Duodenal mucosa (tissue), 2 donors: ENCODE measurements around the gene PSMD11.
"Not testable (repeated sequence)": the region's sequence is repeated elsewhere in the genome, so short reads cannot be mapped to it uniquely, and the experiment has no call there.

ENCODE experiments used
- H3K27ac ChIP-seq: one replicate; pipeline ENCODE4 v1.7.0; 2013; ENCODE audit warnings: low read depth, low read length
- H3K27me3 ChIP-seq, 2 donors: one replicate each; pipeline ENCODE4 v1.7.0; 2013; ENCODE audit warnings: low read length in 2 of 2, control low read depth in 1 of 2; ENCODE audit not compliant: insufficient read depth in 2 of 2, control insufficient read depth in 1 of 2
- H3K36me3 ChIP-seq, 2 donors: one replicate each; pipeline ENCODE4 v1.7.0; 2013; ENCODE audit warnings: low read length in 2 of 2, control low read depth in 1 of 2; ENCODE audit not compliant: insufficient read depth in 2 of 2, control insufficient read depth in 1 of 2
- H3K4me1 ChIP-seq, 2 donors: one replicate each; pipeline ENCODE4 v1.7.0; 2013; ENCODE audit warnings: low read length in 2 of 2, control low read depth in 1 of 2; ENCODE audit not compliant: insufficient read depth in 2 of 2, control insufficient read depth in 1 of 2
- H3K4me3 ChIP-seq, 2 donors: one replicate each; pipeline ENCODE4 v1.7.0; 2013; ENCODE audit warnings: low read length in 2 of 2, low read depth in 1 of 2
- H3K9ac ChIP-seq, 2 donors: one replicate each; pipeline ENCODE4 v1.7.0; 2013; ENCODE audit warnings: low read length in 2 of 2, low read depth in 1 of 2
- H3K9me3 ChIP-seq, 2 donors: one replicate each; pipeline ENCODE4 v1.7.0; 2013; ENCODE audit warnings: low read length in 2 of 2, control low read depth in 1 of 2; ENCODE audit not compliant: control insufficient read depth in 1 of 2

PSMD11 gene

GRCh38 chr17:32445497-32445896, 1.2 kb downstream of the PSMD11 start:
- Histone ChIP-seq H3K36me3 (peaks cover 5 to 24% of the 10 kb centered on the region in 2 donors), H3K27ac (no peak overlapping the region), H3K27me3 (no peaks in the 10 kb centered on the region), H3K4me1 (peaks cover 24 to 25% of the 10 kb centered on the region in 2 donors), H3K9ac (peak overlapping the region; percentile 78 to 88), H3K9me3 (no peaks in the 10 kb centered on the region), H3K4me3 (peak overlapping the region; percentile 86 to 96)

GRCh38 chr17:32445971-32446370, 1.7 kb downstream of the PSMD11 start:
- H3K4me1 ChIP-seq: peaks cover 24 to 25% of the 10 kb centered on the region in 2 donors
- no peaks in the 10 kb centered on the region for H3K9me3 ChIP-seq
- H3K27ac ChIP-seq: no peak overlapping the region
- H3K4me3 ChIP-seq: peak overlapping the region; percentile 86 to 96
- peaks cover 5 to 24% of the 10 kb centered on the region in 2 donors for H3K36me3 ChIP-seq
- no peaks in the 10 kb centered on the region for H3K27me3 ChIP-seq
- no peak overlapping the region for H3K9ac ChIP-seq

GRCh38 chr17:32446949-32447348, 2.6 kb downstream of the PSMD11 start:
- no peak overlapping the region for H3K9ac ChIP-seq
- H3K36me3 ChIP-seq: peaks cover 5 to 24% of the 10 kb centered on the region in 2 donors
- no peaks in the 10 kb centered on the region for H3K9me3 ChIP-seq
- no peak overlapping the region for H3K27ac ChIP-seq
- no peaks in the 10 kb centered on the region for H3K27me3 ChIP-seq
- H3K4me1 ChIP-seq: peaks cover 24 to 25% of the 10 kb centered on the region in 2 donors
- H3K4me3 ChIP-seq: no peak overlapping the region

- Histone ChIP-seq H3K27me3 (no peaks in the 10 kb centered on the region), H3K4me3 (no peak overlapping the region), H3K36me3 (peaks cover 20 to 47% of the 10 kb centered on the region in 2 donors), H3K9ac (no peak overlapping the region), H3K4me1 (peaks cover 24 to 25% of the 10 kb centered on the region in 2 donors), H3K9me3 (no peaks in the 10 kb centered on the region), H3K27ac (no peak overlapping the region)
Observed at GRCh38 chr17:32449963-32450362, 5.7 kb downstream of the PSMD11 start.

GRCh38 chr17:32450379-32450778, 6.1 kb downstream of the PSMD11 start:
- H3K4me3 ChIP-seq, H3K9ac ChIP-seq, H3K9me3 ChIP-seq, H3K27ac ChIP-seq, H3K27me3 ChIP-seq: not testable (repeated sequence)
- Histone ChIP-seq H3K4me1 (peaks cover 21 to 22% of the 10 kb centered on the region in 2 donors), H3K36me3 (peaks cover 24 to 51% of the 10 kb centered on the region in 2 donors)

GRCh38 chr17:32451879-32452278, 7.6 kb downstream of the PSMD11 start:
- H3K27me3 ChIP-seq: no peaks in the 10 kb centered on the region
- no peaks in the 10 kb centered on the region for H3K9me3 ChIP-seq
- no peak overlapping the region for H3K9ac ChIP-seq
- H3K27ac ChIP-seq: no peak overlapping the region
- H3K36me3 ChIP-seq: peaks cover 26 to 59% of the 10 kb centered on the region in 2 donors
- H3K4me1 ChIP-seq: peaks cover 7 to 8% of the 10 kb centered on the region in 2 donors
- H3K4me3 ChIP-seq: no peak overlapping the region

- peaks cover 26 to 63% of the 10 kb centered on the region in 2 donors for H3K36me3 ChIP-seq
- no peaks in the 10 kb centered on the region for H3K27me3 ChIP-seq
- H3K9ac ChIP-seq: no peak overlapping the region
- no peaks in the 10 kb centered on the region for H3K9me3 ChIP-seq
- H3K4me1 ChIP-seq: peaks cover 3% of the 10 kb centered on the region in 2 donors
- no peak overlapping the region for H3K4me3 ChIP-seq
- no peak overlapping the region for H3K27ac ChIP-seq
Observed at GRCh38 chr17:32452281-32452680, 8.0 kb downstream of the PSMD11 start.

GRCh38 chr17:32453370-32453769, 9.1 kb downstream of the PSMD11 start:
- H3K9ac ChIP-seq: no peak overlapping the region
- peaks cover 30 to 63% of the 10 kb centered on the region in 2 donors for H3K36me3 ChIP-seq
- H3K4me3 ChIP-seq: no peak overlapping the region
- H3K4me1 ChIP-seq: no peaks in the 10 kb centered on the region
- no peaks in the 10 kb centered on the region for H3K9me3 ChIP-seq
- no peaks in the 10 kb centered on the region for H3K27me3 ChIP-seq
- no peak overlapping the region for H3K27ac ChIP-seq

GRCh38 chr17:32458371-32458770, 14.1 kb downstream of the PSMD11 start:
- Histone ChIP-seq H3K9me3 (no peaks in the 10 kb centered on the region), H3K4me3 (no peak overlapping the region), H3K4me1 (no peaks in the 10 kb centered on the region), H3K9ac (no peak overlapping the region), H3K27me3 (no peaks in the 10 kb centered on the region), H3K36me3 (peaks cover 30 to 68% of the 10 kb centered on the region in 2 donors), H3K27ac (no peak overlapping the region)

- Histone ChIP-seq H3K36me3 (peaks cover 27 to 66% of the 10 kb centered on the region in 2 donors), H3K4me1 (peaks cover 0 to 10% of the 10 kb centered on the region in 2 donors), H3K9me3 (no peaks in the 10 kb centered on the region), H3K27me3 (no peaks in the 10 kb centered on the region), H3K9ac (no peak overlapping the region), H3K27ac (no peak overlapping the region), H3K4me3 (no peak overlapping the region)
Observed at GRCh38 chr17:32460054-32460453, 15.7 kb downstream of the PSMD11 start.

GRCh38 chr17:32461498-32461852, 17.2 kb downstream of the PSMD11 start:
- Histone ChIP-seq H3K9me3 (no peaks in the 10 kb centered on the region), H3K36me3 (peaks cover 25 to 67% of the 10 kb centered on the region in 2 donors), H3K27ac (no peak overlapping the region), H3K27me3 (no peaks in the 10 kb centered on the region), H3K4me1 (peaks cover 0 to 10% of the 10 kb centered on the region in 2 donors), H3K9ac (no peak overlapping the region), H3K4me3 (no peak overlapping the region)
